RWPE2 (cell line): ENCODE measurements around the gene OARD1.

Source experiments
- ATAC-seq: fragments of 200-7000 bp; cut with Tn5 transposase; 3 replicates; pipeline ENCODE4 v1.9.1; 2021; ENCODE audit warnings: low read depth
- DNase-seq: peaks from one replicate; pipeline ENCODE4 v3.0.0-alpha.2; 2020; ENCODE audit warnings: low spot score
- H3K27ac ChIP-seq: fragments of 450-650 bp; 2 replicates; pipeline ENCODE4 v1.5.1; 2017; ENCODE audit warnings: mild to moderate bottlenecking; ENCODE audit not compliant: poor library complexity, severe bottlenecking
- H3K27me3 ChIP-seq: fragments of 250-450 bp; sonication (Bioruptor Pico); 2 replicates; pipeline ENCODE4 v1.5.1; 2021; ENCODE audit warnings: mild to moderate bottlenecking, moderate library complexity; ENCODE audit not compliant: insufficient read depth, poor library complexity, severe bottlenecking
- H3K36me3 ChIP-seq: fragments of 250-450 bp; sonication (Bioruptor Pico); 2 replicates; pipeline ENCODE4 v1.5.1; 2020; ENCODE audit warnings: low read depth, mild to moderate bottlenecking, moderate library complexity
- H3K4me1 ChIP-seq: fragments of 250-450 bp; sonication (Bioruptor Pico); 2 replicates; pipeline ENCODE4 v1.5.1; 2021; ENCODE audit warnings: mild to moderate bottlenecking, moderate library complexity; ENCODE audit not compliant: insufficient read depth, poor library complexity, severe bottlenecking
- H3K4me3 ChIP-seq: fragments of 250-450 bp; sonication (Bioruptor Pico); 2 replicates; pipeline ENCODE4 v1.5.1; 2021; ENCODE audit warnings: mild to moderate bottlenecking, moderate library complexity; ENCODE audit not compliant: severe bottlenecking
- H3K9me3 ChIP-seq: fragments of 250-450 bp; sonication (Bioruptor Pico); 2 replicates; pipeline ENCODE4 v1.5.1; 2021; ENCODE audit warnings: mild to moderate bottlenecking, moderate library complexity; ENCODE audit not compliant: severe bottlenecking
- CTCF ChIP-seq: fragments of 450-650 bp; IDR thresholded peaks from one replicate; pipeline ENCODE4 v1.5.1; 2017; ENCODE audit warnings: mild to moderate bottlenecking, moderate library complexity; ENCODE audit not compliant: poor library complexity, severe bottlenecking

Gene OARD1

GRCh38 chr6:41075651-41076626 lies 3.8 kb upstream of the OARD1 start:
- Histone ChIP-seq H3K27ac (no peak overlapping the region), H3K4me1 (no peaks in the 10 kb centered on the region), H3K4me3 (no peak overlapping the region), H3K36me3 (peaks cover 30% of the 10 kb centered on the region), H3K9me3 (no peaks in the 10 kb centered on the region), H3K27me3 (no peaks in the 10 kb centered on the region)
- TF ChIP-seq CTCF, result no peak
- ATAC-seq, result no peak
- DNase-seq, result no peak

DNA sequence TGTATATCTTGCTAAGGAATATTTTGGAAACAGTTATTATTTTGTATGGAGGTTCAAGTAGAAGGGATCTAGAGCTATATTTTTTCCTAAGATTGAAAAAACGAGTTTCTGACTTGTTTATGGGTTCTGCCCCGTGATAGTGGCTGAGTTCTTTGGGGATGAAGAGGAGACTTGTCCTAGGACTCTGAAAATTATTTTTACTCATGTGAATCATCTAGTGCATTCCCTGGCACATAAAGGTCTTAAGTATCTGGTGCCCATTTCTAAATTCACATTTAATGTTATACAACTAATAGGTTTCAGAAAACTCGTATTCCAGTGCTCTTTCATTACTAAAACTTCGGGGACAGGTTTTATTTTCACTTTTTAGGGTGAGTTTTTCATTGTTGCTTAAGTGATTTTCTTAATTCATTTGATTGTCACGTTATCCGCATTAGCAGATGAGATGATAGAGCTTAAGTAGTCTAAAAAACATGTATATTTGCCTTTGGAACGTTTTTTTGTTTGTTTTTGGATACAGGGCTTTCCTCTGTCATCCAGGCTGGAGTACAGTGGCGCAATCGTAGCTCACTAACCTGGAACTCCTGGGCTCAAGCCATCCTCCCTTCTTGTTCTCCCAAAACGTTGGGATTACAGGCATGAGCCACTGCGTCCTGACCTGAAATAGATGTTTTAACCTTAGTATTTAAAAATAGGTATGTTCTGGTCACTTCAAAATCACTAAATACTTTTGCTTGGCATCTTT lies 2.7 kb upstream of the OARD1 start:
- Histone ChIP-seq H3K9me3 (no peaks in the 10 kb centered on the region), H3K27me3 (no peaks in the 10 kb centered on the region), H3K4me1 (no peaks in the 10 kb centered on the region), H3K36me3 (peaks cover 27% of the 10 kb centered on the region), H3K27ac (peak overlapping the region; percentile 94), H3K4me3 (peak overlapping the region; percentile 81)
- no peak for TF ChIP-seq CTCF
- ATAC-seq, result no peak
- no peak for DNase-seq

GRCh38 chr6:41073968-41074691 lies 2.0 kb upstream of the OARD1 start:
- Histone ChIP-seq H3K9me3 (no peaks in the 10 kb centered on the region), H3K4me1 (no peaks in the 10 kb centered on the region), H3K36me3 (peaks cover 22% of the 10 kb centered on the region), H3K4me3 (peak overlapping the region; percentile 81), H3K27ac (peak overlapping the region; percentile 94), H3K27me3 (no peaks in the 10 kb centered on the region)
- DNase-seq (no peak), ATAC-seq (no peak)
- no peak for TF ChIP-seq CTCF

GRCh38 chr6:41073203-41073967 lies 1.2 kb upstream of the OARD1 start:
- no peaks in the 10 kb centered on the region for H3K4me1 ChIP-seq
- peak; percentile 17 for ATAC-seq

More at GRCh38 chr6:41073203-41073967, 1.2 kb upstream of the OARD1 start:
- peak overlapping the region; percentile 81 for H3K4me3 ChIP-seq
- no peaks in the 10 kb centered on the region for H3K27me3 ChIP-seq
- DNase-seq, result peak; percentile 85
- H3K36me3 ChIP-seq, result peaks cover 15% of the 10 kb centered on the region
- peak; percentile 34 for TF ChIP-seq CTCF
- H3K9me3 ChIP-seq, result no peaks in the 10 kb centered on the region
- H3K27ac ChIP-seq, result peak overlapping the region; percentile 94
